CD14-positive monocyte (primary cell): ENCODE measurements around the gene ANKRD9. TPM values are rescaled to one million over a fixed set of nuclear protein-coding genes. Genes with fewer than 3 reads are reported as not detected.

Experiments
- DNase-seq, 3 donors: peaks; one replicate each; pipeline ENCODE4 v3.0.0-alpha.2; 2011 to 2022
- H2AFZ ChIP-seq: 2 replicates; pipeline ENCODE4 v1.6.0; 2012; ENCODE audit warnings: mild to moderate bottlenecking, low read depth, low read length, inconsistent platforms; ENCODE audit not compliant: insufficient read depth, poor library complexity, severe bottlenecking
- H3K27ac ChIP-seq, 2 donors: 1 replicate in 1 of 2; 2 replicates in 1 of 2; pipeline ENCODE4 v1.5.1; 2012 to 2013; ENCODE audit warnings: low read length in 2 of 2, control low read depth in 1 of 2, inconsistent platforms in 1 of 2, low read depth in 1 of 2, mild to moderate bottlenecking in 1 of 2
- H3K27me3 ChIP-seq, 2 donors: one replicate each; pipeline versions ENCODE4 v1.6.0 to v1.6.1; 2011 to 2013; ENCODE audit warnings: low read length in 2 of 2; ENCODE audit not compliant: control insufficient read depth in 2 of 2, insufficient read depth in 2 of 2
- H3K36me3 ChIP-seq, 2 donors: replicated peaks in 1 of 2; 1 replicate in 1 of 2; 2 replicates in 1 of 2; pipeline versions ENCODE4 v1.5.1 to v1.6.1; 2012 to 2013; ENCODE audit warnings: low read length in 2 of 2, control low read depth in 1 of 2, inconsistent platforms in 1 of 2, mild to moderate bottlenecking in 1 of 2; ENCODE audit not compliant: insufficient read depth in 2 of 2, control insufficient read depth in 1 of 2
- H3K4me1 ChIP-seq, 2 donors: 1 replicate in 1 of 2; 2 replicates in 1 of 2; pipeline versions ENCODE4 v1.5.1 to v1.6.1; 2012 to 2013; ENCODE audit warnings: low read length in 2 of 2, control low read depth in 1 of 2, inconsistent platforms in 1 of 2, mild to moderate bottlenecking in 1 of 2, moderate library complexity in 1 of 2; ENCODE audit not compliant: insufficient read depth in 2 of 2, control insufficient read depth in 1 of 2
- H3K4me2 ChIP-seq: replicated peaks from 2 replicates; pipeline ENCODE3; 2012; ENCODE audit warnings: low read length, moderate library complexity, mild to moderate bottlenecking; ENCODE audit not compliant: poor library complexity, severe bottlenecking; ENCODE audit errors: extremely low read depth
- H3K4me3 ChIP-seq, 3 experiments: fragments of 200-600 bp in 1 of 3; sonication (generic) in 1 of 3; replicated peaks in 1 of 3; 1 replicate in 2 of 3; 2 replicates in 1 of 3; pipeline ENCODE4 v1.5.1; 2011 to 2013; ENCODE audit warnings: low read length in 3 of 3, mild to moderate bottlenecking in 3 of 3, control low read depth in 2 of 3, low read depth in 2 of 3, inconsistent platforms in 1 of 3, moderate library complexity in 1 of 3
- H3K79me2 ChIP-seq: 2 replicates; pipeline ENCODE4 v1.6.0; 2012; ENCODE audit warnings: mild to moderate bottlenecking, control low read depth, inconsistent platforms, low read length, moderate library complexity; ENCODE audit not compliant: insufficient read depth
- H3K9ac ChIP-seq: 2 replicates; pipeline ENCODE4 v1.6.0; 2017; ENCODE audit warnings: low read length, mild to moderate bottlenecking; ENCODE audit not compliant: insufficient read depth, poor library complexity, severe bottlenecking
- H3K9me3 ChIP-seq, 2 donors: replicated peaks in 1 of 2; 1 replicate in 1 of 2; 2 replicates in 1 of 2; pipeline versions ENCODE4 v1.5.1 to v1.6.1; 2012 to 2013; ENCODE audit warnings: low read length in 2 of 2, control low read depth in 1 of 2; ENCODE audit not compliant: control insufficient read depth in 1 of 2, insufficient read depth in 1 of 2
- H4K20me1 ChIP-seq: 2 replicates; pipeline ENCODE4 v1.6.0; 2012; ENCODE audit warnings: mild to moderate bottlenecking, low read length, control low read depth, moderate library complexity; ENCODE audit not compliant: insufficient read depth
- H3K27ac Mint-ChIP-seq, 7 donors: one replicate each; pipeline ENCODE4 v1.8.0; 2020; ENCODE audit warnings: mild to moderate bottlenecking in 7 of 7, mixed read lengths in 7 of 7, moderate library complexity in 6 of 7, inconsistent platforms in 2 of 7
- H3K27me3 Mint-ChIP-seq, 3 donors: one replicate each; pipeline ENCODE4 v1.8.0; 2021 to 2022; ENCODE audit warnings: low read depth in 3 of 3, mild to moderate bottlenecking in 3 of 3, mixed read lengths in 3 of 3, moderate library complexity in 3 of 3, inconsistent platforms in 1 of 3
- H3K36me3 Mint-ChIP-seq, 2 donors: one replicate each; pipeline ENCODE4 v1.8.0; 2020; ENCODE audit warnings: mixed read lengths in 2 of 2, inconsistent platforms in 1 of 2, mild to moderate bottlenecking in 1 of 2
- H3K4me1 Mint-ChIP-seq: one replicate; pipeline ENCODE4 v1.8.0; 2020; ENCODE audit warnings: mild to moderate bottlenecking, mixed read lengths
- H3K4me3 Mint-ChIP-seq, 2 donors: one replicate each; pipeline ENCODE4 v1.8.0; 2020; ENCODE audit warnings: mild to moderate bottlenecking in 2 of 2, mixed read lengths in 2 of 2, moderate library complexity in 1 of 2
- H3K9me3 Mint-ChIP-seq, 7 donors: one replicate each; pipeline ENCODE4 v1.8.0; 2020 to 2022; ENCODE audit warnings: mixed read lengths in 7 of 7, mild to moderate bottlenecking in 6 of 7, moderate library complexity in 6 of 7, inconsistent platforms in 2 of 7
- WGBS: methylation state at CpG from one replicate; pipeline ENCODE4 v1.1.5; 2013; ENCODE audit warnings: missing lambda C conversion rate; ENCODE audit not compliant: insufficient coverage; 5-methylcytosine and 5-hydroxymethylcytosine counted together
- intact Hi-C, 2 donors: fragments of 100-400 bp; cut with micrococcal nuclease; formaldehyde crosslinking; loops; one replicate each; pipeline versions ENCODE4 v1.15.0 to v1.15.1; 2023
- polyA plus RNA-seq, 3 donors: library from polyadenylated mRNA; depleted of rRNA in 1 of 3; unstranded in 2 of 3; stranded (reverse) in 1 of 3; fragments of 300-500 nt in 2 of 3; fragments of >200 nt in 1 of 3; fragmentation: Illumina TruSeq in 2 of 3; gene quantifications; 1 replicate in 2 of 3; 2 replicates in 1 of 3; pipeline ENCODE4 v1.2.3, GENCODE V29; 2012 to 2021
- TF ChIP-seq, protein P1 (sequence below): fragments of 200-600 bp; IDR thresholded peaks from one replicate; pipeline ENCODE4 v1.8.0; 2022; ENCODE audit warnings: antibody characterized with exemption, mild to moderate bottlenecking

ANKRD9 gene
- polyA plus RNA-seq, 3 donors: 0.43 to 10.8 (median 0.83) TPM

DNA sequence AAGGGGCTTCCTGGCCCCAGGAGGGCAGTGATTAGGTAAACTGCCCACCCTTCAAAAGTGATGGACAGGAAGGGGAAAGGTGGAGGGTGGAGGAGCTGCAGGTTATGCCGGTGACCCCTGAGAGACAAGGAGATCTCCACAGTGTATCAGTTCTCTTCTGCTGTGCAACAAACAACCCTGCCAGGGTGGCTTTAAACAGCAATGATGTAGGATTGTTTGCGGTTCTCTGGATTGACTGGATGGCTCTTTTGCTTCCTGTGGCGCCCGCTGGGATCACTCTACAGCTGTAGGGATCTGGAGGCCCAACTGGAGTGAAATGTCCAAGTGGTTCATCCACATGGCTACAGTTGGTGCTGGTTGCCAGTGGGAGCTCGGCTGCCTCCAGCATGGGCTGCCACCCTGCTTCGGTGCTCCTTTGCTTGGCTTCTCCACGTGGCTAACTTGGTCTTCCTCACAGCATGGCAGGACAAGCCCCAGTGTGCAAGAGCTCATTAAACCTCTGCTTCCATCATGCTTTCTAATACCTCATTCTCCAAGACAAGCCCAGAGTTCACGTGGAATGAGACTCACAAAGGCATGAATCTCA lies 8.6 kb upstream of the ANKRD9 start:
- TF ChIP-seq, protein P1, sequence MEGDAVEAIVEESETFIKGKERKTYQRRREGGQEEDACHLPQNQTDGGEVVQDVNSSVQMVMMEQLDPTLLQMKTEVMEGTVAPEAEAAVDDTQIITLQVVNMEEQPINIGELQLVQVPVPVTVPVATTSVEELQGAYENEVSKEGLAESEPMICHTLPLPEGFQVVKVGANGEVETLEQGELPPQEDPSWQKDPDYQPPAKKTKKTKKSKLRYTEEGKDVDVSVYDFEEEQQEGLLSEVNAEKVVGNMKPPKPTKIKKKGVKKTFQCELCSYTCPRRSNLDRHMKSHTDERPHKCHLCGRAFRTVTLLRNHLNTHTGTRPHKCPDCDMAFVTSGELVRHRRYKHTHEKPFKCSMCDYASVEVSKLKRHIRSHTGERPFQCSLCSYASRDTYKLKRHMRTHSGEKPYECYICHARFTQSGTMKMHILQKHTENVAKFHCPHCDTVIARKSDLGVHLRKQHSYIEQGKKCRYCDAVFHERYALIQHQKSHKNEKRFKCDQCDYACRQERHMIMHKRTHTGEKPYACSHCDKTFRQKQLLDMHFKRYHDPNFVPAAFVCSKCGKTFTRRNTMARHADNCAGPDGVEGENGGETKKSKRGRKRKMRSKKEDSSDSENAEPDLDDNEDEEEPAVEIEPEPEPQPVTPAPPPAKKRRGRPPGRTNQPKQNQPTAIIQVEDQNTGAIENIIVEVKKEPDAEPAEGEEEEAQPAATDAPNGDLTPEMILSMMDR: no peak
- Histone ChIP-seq H3K4me3 (no peak overlapping the region), H3K4me2 (no peak overlapping the region), H3K27me3 (peaks cover 0 to 7% of the 10 kb centered on the region in 2 donors), H3K4me1 (peaks cover 12 to 20% of the 10 kb centered on the region in 2 donors), H2AFZ (peak overlapping the region; percentile 90), H3K27ac (no peak overlapping the region), H3K36me3 (no peaks in the 10 kb centered on the region), H4K20me1 (no peaks in the 10 kb centered on the region), H3K9me3 (no peaks in the 10 kb centered on the region), H3K79me2 (no peaks in the 10 kb centered on the region), H3K9ac (no peak overlapping the region)
- peaks cover 9% of the 10 kb centered on the region for H3K4me1 Mint-ChIP-seq
- peak overlapping the region in 1 of 7 donors; percentile 31 for H3K27ac Mint-ChIP-seq
- intact Hi-C loops: loop anchor here in 1 of 2 donors (10.0 kb wide), 1 partner anchor 153 kb away; the partner anchor contains the start of genes CINP and TECPR2
- no peak for DNase-seq
- no peaks in the 10 kb centered on the region for H3K36me3 Mint-ChIP-seq
- H3K9me3 Mint-ChIP-seq: peaks cover 0 to 1% (median 0%) of the 10 kb centered on the region in 7 donors
- peak overlapping the region in 1 of 2 donors; percentile 80 for H3K4me3 Mint-ChIP-seq
- H3K27me3 Mint-ChIP-seq: peaks cover 4 to 34% (median 20%) of the 10 kb centered on the region in 3 donors
- WGBS: 96% methylated on average over 6 of the region's 8 CpGs

DNA sequence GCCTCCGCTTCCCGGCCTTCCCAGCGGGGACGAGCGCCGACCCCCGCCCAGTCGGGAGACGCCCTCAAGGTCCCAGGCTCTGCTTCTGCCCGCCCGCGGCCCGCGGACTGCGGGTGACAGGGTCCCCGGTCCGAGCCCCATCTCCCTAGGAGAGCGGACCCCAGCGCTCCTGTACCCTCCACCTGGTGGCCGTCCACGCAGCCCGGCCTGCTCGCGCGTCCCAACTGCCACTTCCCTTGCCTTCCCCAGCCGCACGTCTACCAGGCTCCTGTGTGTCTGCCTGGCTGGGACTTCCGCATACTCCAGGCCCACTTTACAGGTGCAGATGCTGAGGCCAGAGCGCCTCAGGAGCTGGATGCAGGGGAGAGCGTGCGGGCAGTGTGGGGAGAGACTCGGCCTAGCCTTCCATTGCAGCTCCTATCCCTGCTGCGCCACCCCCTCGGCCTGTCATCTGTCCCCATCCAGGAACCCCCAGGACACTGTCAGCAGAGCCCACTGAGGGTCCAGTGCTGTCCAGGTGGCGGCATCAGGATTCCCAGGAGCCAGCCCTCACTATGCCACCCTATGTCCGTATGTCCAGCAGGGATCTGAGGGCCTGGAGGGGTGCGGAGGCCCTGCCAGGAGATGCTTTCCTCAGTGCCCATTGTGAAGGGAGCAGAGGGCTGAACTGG lies 8.0 kb upstream of the ANKRD9 start:
- H3K9ac ChIP-seq: peak overlapping the region; percentile 85
- H3K27me3 ChIP-seq: peaks cover 0 to 7% of the 10 kb centered on the region in 2 donors
- H2AFZ ChIP-seq: peak overlapping the region; percentile 90
- Mint-ChIP-seq H3K27ac (peak overlapping the region in 3 of 7 donors; percentile 75 to 81 (median 80)), H3K9me3 (peaks cover 0 to 1% (median 0%) of the 10 kb centered on the region in 7 donors), H3K4me3 (peak overlapping the region; percentile 80 to 87), H3K27me3 (peaks cover 6 to 31% (median 16%) of the 10 kb centered on the region in 3 donors), H3K36me3 (no peaks in the 10 kb centered on the region), H3K4me1 (peaks cover 5% of the 10 kb centered on the region)
- TF ChIP-seq, protein P1: no peak
- H3K36me3 ChIP-seq: no peaks in the 10 kb centered on the region
- H3K4me1 ChIP-seq: peaks cover 9 to 15% of the 10 kb centered on the region in 2 donors
- peak overlapping the region in 1 of 2 donors; percentile 71 for H3K27ac ChIP-seq
- peak overlapping the region; percentile 22 to 77 (median 53) for H3K4me3 ChIP-seq
- 25% methylated on average over 36 of the region's 37 CpGs for WGBS
- no peaks in the 10 kb centered on the region for H3K9me3 ChIP-seq
- no peak for DNase-seq
- H3K79me2 ChIP-seq: no peaks in the 10 kb centered on the region
- H4K20me1 ChIP-seq: no peaks in the 10 kb centered on the region
- peak overlapping the region; percentile 79 for H3K4me2 ChIP-seq
- intact Hi-C loops: loop anchor here in 1 of 2 donors (2.0 to 10.0 kb wide), 2 partner anchors 81 to 153 kb away; partner anchors contain the start of genes CINP and TECPR2
